Calu3 (cell line): Measurements from ENCODE around the gene SLC22A1. TPM values are rescaled to one million over a fixed set of nuclear protein-coding genes. Genes with fewer than 3 reads are reported as not detected.

ENCODE experiments used
- BruUV-seq: library from RNA; stranded (reverse); fragments of 400-500 nt; replicated peaks from 2 replicates; lab custom pipeline; 2021; lab: Mats Ljungman, UMichigan
- CTCF ChIA-PET: fragments of 300-600 bp; sonication (Branson Sonifier 250); formaldehyde crosslinking; loops from one replicate; lab custom pipeline; 2022; ENCODE audit warnings: antibody characterized with exemption; lab: Charles Lee
- DNase-seq: peaks from one replicate; pipeline ENCODE4 v3.0.0; 2022
- H3K27ac Mint-ChIP-seq: one replicate; pipeline ENCODE4 v1.8.0; 2022; ENCODE audit warnings: mixed read lengths; ENCODE audit not compliant: unreplicated experiment
- H3K27me3 Mint-ChIP-seq: one replicate; pipeline ENCODE4 v1.8.0; 2022; ENCODE audit warnings: mixed read lengths; ENCODE audit not compliant: unreplicated experiment
- H3K36me3 Mint-ChIP-seq: one replicate; pipeline ENCODE4 v1.8.0; 2022; ENCODE audit warnings: mild to moderate bottlenecking, moderate library complexity, mixed read lengths; ENCODE audit not compliant: insufficient read depth, unreplicated experiment
- H3K4me1 Mint-ChIP-seq: one replicate; pipeline ENCODE4 v1.8.0; 2022; ENCODE audit warnings: mild to moderate bottlenecking, low read depth, mixed read lengths; ENCODE audit not compliant: unreplicated experiment
- H3K4me3 Mint-ChIP-seq: one replicate; pipeline ENCODE4 v1.8.0; 2022; ENCODE audit warnings: mild to moderate bottlenecking, low read depth, moderate library complexity, mixed read lengths; ENCODE audit not compliant: unreplicated experiment
- H3K9me3 Mint-ChIP-seq: one replicate; pipeline ENCODE4 v1.8.0; 2022; ENCODE audit warnings: low read depth, mixed read lengths; ENCODE audit not compliant: unreplicated experiment
- CTCF ChIP-seq: fragments of 200-600 bp; IDR thresholded peaks from one replicate; pipeline ENCODE4 v1.8.0; 2022; ENCODE audit warnings: antibody characterized with exemption; ENCODE audit not compliant: unreplicated experiment
- intact Hi-C: fragments of 100-400 bp; cut with micrococcal nuclease; formaldehyde crosslinking; loops from one replicate; pipeline ENCODE4 v1.10.0; 2022; ENCODE audit not compliant: unreplicated experiment
- total RNA-seq: library from RNA; stranded (reverse); gene quantifications from 2 replicates; pipeline ENCODE4 v1.2.3, GENCODE V29; 2022

Gene SLC22A1
- total RNA-seq, 1 experiment from 2014 or later, result 5.0 TPM

- TF ChIP-seq CTCF, result no peak
- Mint-ChIP-seq H3K4me1 (no peaks in the 10 kb centered on the region), H3K4me3 (no peak overlapping the region), H3K27ac (no peak overlapping the region), H3K36me3 (peaks cover 4% of the 10 kb centered on the region), H3K9me3 (peaks cover 3% of the 10 kb centered on the region), H3K27me3 (no peaks in the 10 kb centered on the region)
- CTCF ChIA-PET, result no interaction called here
- no TSS peak for BruUV-seq
- intact Hi-C loops, result no loop called here
- DNase-seq, result no peak
These were observed 2.9 kb upstream of the SLC22A1 start for GRCh38 chr6:160118620-160119229.

GRCh38 chr6:160120087-160120486 is 1.5 kb upstream of the SLC22A1 start:
- H3K27ac Mint-ChIP-seq, result no peak overlapping the region

GRCh38 chr6:160121981-160122380 is 366 bp downstream of the SLC22A1 start:
- CTCF ChIA-PET, result interaction anchor here (0.7 kb wide), 1 partner anchor 108 kb away, joined by 3 read pairs; no protein-coding TSS in a partner anchor
- intact Hi-C loops, result no loop called here
- no peaks in the 10 kb centered on the region for H3K4me1 Mint-ChIP-seq
- H3K36me3 Mint-ChIP-seq, result peaks cover 9% of the 10 kb centered on the region
- no TSS peak for BruUV-seq
- H3K27ac Mint-ChIP-seq, result no peak overlapping the region
- TF ChIP-seq CTCF, result no peak
- H3K9me3 Mint-ChIP-seq, result peaks cover 3% of the 10 kb centered on the region
- H3K27me3 Mint-ChIP-seq, result no peaks in the 10 kb centered on the region
- no peak overlapping the region for H3K4me3 Mint-ChIP-seq
- no peak for DNase-seq

More at GRCh38 chr6:160120087-160120486, 1.5 kb upstream of the SLC22A1 start:
- CTCF ChIA-PET, result no interaction called here
- Mint-ChIP-seq H3K4me3 (no peak overlapping the region), H3K36me3 (peaks cover 9% of the 10 kb centered on the region), H3K27me3 (no peaks in the 10 kb centered on the region), H3K4me1 (no peaks in the 10 kb centered on the region), H3K9me3 (peaks cover 3% of the 10 kb centered on the region)
- no TSS peak for BruUV-seq
- TF ChIP-seq CTCF, result no peak
- intact Hi-C loops, result no loop called here
- DNase-seq, result no peak

- Mint-ChIP-seq H3K4me1 (no peaks in the 10 kb centered on the region), H3K36me3 (peaks cover 9% of the 10 kb centered on the region), H3K4me3 (no peak overlapping the region), H3K27me3 (no peaks in the 10 kb centered on the region), H3K27ac (no peak overlapping the region), H3K9me3 (peaks cover 1% of the 10 kb centered on the region)
- TF ChIP-seq CTCF, result no peak
- intact Hi-C loops, result no loop called here
- DNase-seq, result no peak
- no TSS peak for BruUV-seq
- CTCF ChIA-PET, result no interaction called here
These were observed 1.1 kb downstream of the SLC22A1 start for GRCh38 chr6:160122744-160123143.
